Measurements from ENCODE around the gene NELFE.

GRCh38 chr6:31961616-31962015 lies 2.8 kb upstream of the NELFE start:
- TF ChIP-seq GATA3 (IDR thresholded peaks at IDR 0.05; ENCODE audit: low read depth, low read length) = no peak
- TF ChIP-seq GATA2 (IDR thresholded peaks at IDR 0.05; ENCODE audit: low read depth, low read length) = no peak

Measured in SH-SY5Y (cell line).